Liver (tissue), 3 donors: ENCODE results near the gene RIMBP3C.
"Not testable (repeated sequence)": the region's sequence is repeated elsewhere in the genome, so short reads cannot be mapped to it uniquely, and the experiment has no call there.

ENCODE experiments used
- ATF3 ChIP-seq: IDR thresholded peaks from 2 replicates; pipeline ENCODE4 v1.6.1; 2016; ENCODE audit warnings: antibody characterized with exemption
- EGR1 ChIP-seq, 2 donors: IDR thresholded peaks; 2 replicates each; pipeline ENCODE4 v1.6.1; 2016 to 2018; ENCODE audit warnings: antibody characterized with exemption in 2 of 2, low read depth in 2 of 2
- FOXA1 ChIP-seq: IDR thresholded peaks from 2 replicates; pipeline ENCODE4 v1.6.1; 2016; ENCODE audit warnings: antibody characterized with exemption
- GABPA ChIP-seq, 2 donors: IDR thresholded peaks in 1 of 2; conservative IDR thresholded peaks in 1 of 2; 2 replicates each; pipeline ENCODE4 v1.6.1; 2016; ENCODE audit warnings: antibody characterized with exemption in 2 of 2, mild to moderate bottlenecking in 1 of 2, moderate library complexity in 1 of 2
- HNF4A ChIP-seq, 2 donors: conservative IDR thresholded peaks; 2 replicates each; pipeline ENCODE4 v1.6.1; 2016; ENCODE audit warnings: antibody characterized with exemption in 2 of 2, mild to moderate bottlenecking in 2 of 2
- JUND ChIP-seq, 2 donors: IDR thresholded peaks; 2 replicates each; pipeline ENCODE4 v1.6.1; 2016; ENCODE audit warnings: antibody characterized with exemption in 2 of 2
- MAX ChIP-seq: IDR thresholded peaks from 2 replicates; pipeline ENCODE4 v1.6.1; 2016; ENCODE audit warnings: antibody characterized with exemption
- RAD21 ChIP-seq, 2 donors: IDR thresholded peaks; 2 replicates each; pipeline ENCODE4 v1.6.1; 2016; ENCODE audit warnings: antibody characterized with exemption in 2 of 2, mild to moderate bottlenecking in 2 of 2
- RXRA ChIP-seq, 2 donors: IDR thresholded peaks; 2 replicates each; pipeline ENCODE4 v1.6.1; 2017 to 2018; ENCODE audit warnings: antibody characterized with exemption in 2 of 2, mild to moderate bottlenecking in 1 of 2
- TAF1 ChIP-seq: conservative IDR thresholded peaks from 2 replicates; pipeline ENCODE4 v1.6.1; 2016; ENCODE audit warnings: antibody characterized with exemption, mild to moderate bottlenecking
- YY1 ChIP-seq: IDR thresholded peaks from 2 replicates; pipeline ENCODE4 v1.6.1; 2016; ENCODE audit warnings: antibody characterized with exemption, mild to moderate bottlenecking
- ZBTB33 ChIP-seq: IDR thresholded peaks from 2 replicates; pipeline ENCODE4 v1.6.1; 2016; ENCODE audit warnings: antibody characterized with exemption
- TF ChIP-seq, protein P1 (sequence below): fragments of 150-350 bp; IDR thresholded peaks from 2 replicates; pipeline ENCODE4 v1.5.1; 2017; ENCODE audit warnings: improper control_type of control experiment, low read depth, low read length; ENCODE audit not compliant: missing input control
- TF ChIP-seq, protein P2 (sequence below): IDR thresholded peaks from 2 replicates; pipeline ENCODE4 v1.6.1; 2016; ENCODE audit warnings: antibody characterized with exemption, mild to moderate bottlenecking
- donor health status: healthy.
- donor health status: healthy.

DNA sequence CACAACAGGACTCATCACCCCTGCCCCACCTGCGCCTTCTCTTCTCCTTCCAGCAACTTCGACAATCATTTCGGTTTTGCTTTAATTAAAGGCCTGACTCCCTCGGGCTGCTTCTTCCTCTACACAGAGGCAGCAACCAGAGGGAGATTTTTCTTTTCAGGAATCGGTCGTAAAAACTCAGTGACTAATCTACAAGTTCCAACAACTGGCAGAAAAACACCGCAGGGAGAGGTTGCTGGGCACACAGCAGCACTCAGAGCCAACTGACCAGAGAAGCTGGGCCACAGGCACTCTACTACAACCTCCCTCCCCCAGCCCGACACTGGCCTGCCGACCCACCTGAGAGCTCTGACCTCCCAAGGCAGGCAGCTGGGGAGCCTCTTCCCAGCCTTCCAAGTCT, 36.0 kb downstream of the RIMBP3C start:
- not testable (repeated sequence) for TF ChIP-seq ZBTB33; MAX; EGR1 (IDR thresholded peaks at IDR 0.05; ENCODE audit: low read depth in 2 of 2); RXRA (IDR thresholded peaks at IDR 0.05); TAF1; RAD21 (IDR thresholded peaks at IDR 0.05); GABPA (IDR thresholded peaks at IDR 0.05 in 1 of 2, conservative IDR thresholded peaks at IDR 0.05 in 1 of 2); FOXA1; ATF3; YY1; JUND (IDR thresholded peaks at IDR 0.05); HNF4A (conservative IDR thresholded peaks at IDR 0.05)
- TF ChIP-seq, protein P1, sequence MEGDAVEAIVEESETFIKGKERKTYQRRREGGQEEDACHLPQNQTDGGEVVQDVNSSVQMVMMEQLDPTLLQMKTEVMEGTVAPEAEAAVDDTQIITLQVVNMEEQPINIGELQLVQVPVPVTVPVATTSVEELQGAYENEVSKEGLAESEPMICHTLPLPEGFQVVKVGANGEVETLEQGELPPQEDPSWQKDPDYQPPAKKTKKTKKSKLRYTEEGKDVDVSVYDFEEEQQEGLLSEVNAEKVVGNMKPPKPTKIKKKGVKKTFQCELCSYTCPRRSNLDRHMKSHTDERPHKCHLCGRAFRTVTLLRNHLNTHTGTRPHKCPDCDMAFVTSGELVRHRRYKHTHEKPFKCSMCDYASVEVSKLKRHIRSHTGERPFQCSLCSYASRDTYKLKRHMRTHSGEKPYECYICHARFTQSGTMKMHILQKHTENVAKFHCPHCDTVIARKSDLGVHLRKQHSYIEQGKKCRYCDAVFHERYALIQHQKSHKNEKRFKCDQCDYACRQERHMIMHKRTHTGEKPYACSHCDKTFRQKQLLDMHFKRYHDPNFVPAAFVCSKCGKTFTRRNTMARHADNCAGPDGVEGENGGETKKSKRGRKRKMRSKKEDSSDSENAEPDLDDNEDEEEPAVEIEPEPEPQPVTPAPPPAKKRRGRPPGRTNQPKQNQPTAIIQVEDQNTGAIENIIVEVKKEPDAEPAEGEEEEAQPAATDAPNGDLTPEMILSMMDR: not testable (repeated sequence)
- TF ChIP-seq, protein P2, sequence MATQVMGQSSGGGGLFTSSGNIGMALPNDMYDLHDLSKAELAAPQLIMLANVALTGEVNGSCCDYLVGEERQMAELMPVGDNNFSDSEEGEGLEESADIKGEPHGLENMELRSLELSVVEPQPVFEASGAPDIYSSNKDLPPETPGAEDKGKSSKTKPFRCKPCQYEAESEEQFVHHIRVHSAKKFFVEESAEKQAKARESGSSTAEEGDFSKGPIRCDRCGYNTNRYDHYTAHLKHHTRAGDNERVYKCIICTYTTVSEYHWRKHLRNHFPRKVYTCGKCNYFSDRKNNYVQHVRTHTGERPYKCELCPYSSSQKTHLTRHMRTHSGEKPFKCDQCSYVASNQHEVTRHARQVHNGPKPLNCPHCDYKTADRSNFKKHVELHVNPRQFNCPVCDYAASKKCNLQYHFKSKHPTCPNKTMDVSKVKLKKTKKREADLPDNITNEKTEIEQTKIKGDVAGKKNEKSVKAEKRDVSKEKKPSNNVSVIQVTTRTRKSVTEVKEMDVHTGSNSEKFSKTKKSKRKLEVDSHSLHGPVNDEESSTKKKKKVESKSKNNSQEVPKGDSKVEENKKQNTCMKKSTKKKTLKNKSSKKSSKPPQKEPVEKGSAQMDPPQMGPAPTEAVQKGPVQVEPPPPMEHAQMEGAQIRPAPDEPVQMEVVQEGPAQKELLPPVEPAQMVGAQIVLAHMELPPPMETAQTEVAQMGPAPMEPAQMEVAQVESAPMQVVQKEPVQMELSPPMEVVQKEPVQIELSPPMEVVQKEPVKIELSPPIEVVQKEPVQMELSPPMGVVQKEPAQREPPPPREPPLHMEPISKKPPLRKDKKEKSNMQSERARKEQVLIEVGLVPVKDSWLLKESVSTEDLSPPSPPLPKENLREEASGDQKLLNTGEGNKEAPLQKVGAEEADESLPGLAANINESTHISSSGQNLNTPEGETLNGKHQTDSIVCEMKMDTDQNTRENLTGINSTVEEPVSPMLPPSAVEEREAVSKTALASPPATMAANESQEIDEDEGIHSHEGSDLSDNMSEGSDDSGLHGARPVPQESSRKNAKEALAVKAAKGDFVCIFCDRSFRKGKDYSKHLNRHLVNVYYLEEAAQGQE: not testable (repeated sequence)
